ENCODE measurements around the gene PRKAG2. TPM values are rescaled to one million over a fixed set of nuclear protein-coding genes. Genes with fewer than 3 reads are reported as not detected.

The PRKAG2 gene
- polyA plus RNA-seq, 1 of the 3 experiments (the other 2 are of a cell fraction) = 51.6 TPM

GRCh38 chr7:151692721-151693120, 184.2 kb downstream of the PRKAG2 start:
- no peak overlapping the region for H3K4me3 ChIP-seq (ENCODE audit: low read depth in 2 of 2, low read length in 1 of 2)
- POLR2A ChIA-PET = no interaction called here
- H3K36me3 ChIP-seq (replicated peaks in 1 of 2; ENCODE audit: control insufficient read depth in 1 of 2, insufficient read depth in 2 of 2, low read length in 1 of 2) = no peaks in the 10 kb centered on the region
- no peak for DNase-seq
- no peak overlapping the region for H3K9ac ChIP-seq
- TF ChIP-seq FOSL2 (IDR thresholded peaks at IDR 0.05; ENCODE audit: borderline replicate concordance, low read depth) (no peak), YY1 (IDR thresholded peaks at IDR 0.05; ENCODE audit: low read depth) (no peak)
- H2AFZ ChIP-seq (ENCODE audit: low read depth) = no peak overlapping the region
- WGBS (ENCODE audit: low lambda C conversion rate) = 97% methylated on average over 8 of the region's 9 CpGs
- H3K4me2 ChIP-seq = no peak overlapping the region
- no peaks in the 10 kb centered on the region for H3K9me2 ChIP-seq
- CTCF ChIA-PET = interaction anchor here (1.3 to 7.0 kb wide), 2 partner anchors 13 to 90 kb away, joined by 3 to 45 read pairs; no protein-coding TSS in a partner anchor
- no peaks in the 10 kb centered on the region for H3K9me3 ChIP-seq
- H3F3A ChIP-seq (replicated peaks; ENCODE audit: insufficient read depth) = peaks cover 17% of the 10 kb centered on the region
- no peaks in the 10 kb centered on the region for H3K79me2 ChIP-seq (ENCODE audit: insufficient read depth)
- H4K20me1 ChIP-seq (ENCODE audit: insufficient read depth) = no peaks in the 10 kb centered on the region
- H3K4me1 ChIP-seq (ENCODE audit: control insufficient read depth in 1 of 2, insufficient read depth in 2 of 2, low read depth in 1 of 2, low read length in 1 of 2) = peaks cover 22 to 32% of the 10 kb centered on the region in 2 experiments; a peak in 3 of 4 replicates
- no peaks in the 10 kb centered on the region for H3K27me3 ChIP-seq (ENCODE audit: insufficient read depth)
- H3K27ac ChIP-seq (ENCODE audit: low read depth in 2 of 2, low read length in 1 of 2) = no peak overlapping the region

GRCh38 chr7:151691449-151691848, 185.5 kb downstream of the PRKAG2 start:
- Histone ChIP-seq H3K27me3 (ENCODE audit: insufficient read depth) (no peaks in the 10 kb centered on the region), H2AFZ (ENCODE audit: low read depth) (no peak overlapping the region), H3K27ac (ENCODE audit: low read depth in 2 of 2, low read length in 1 of 2) (no peak overlapping the region; a peak in 1 of 4 replicates), H3K4me3 (ENCODE audit: low read depth in 2 of 2, low read length in 1 of 2) (no peak overlapping the region), H3K36me3 (replicated peaks in 1 of 2; ENCODE audit: control insufficient read depth in 1 of 2, insufficient read depth in 2 of 2, low read length in 1 of 2) (no peaks in the 10 kb centered on the region), H3K4me2 (no peak overlapping the region), H3K79me2 (ENCODE audit: insufficient read depth) (no peaks in the 10 kb centered on the region), H3K4me1 (ENCODE audit: control insufficient read depth in 1 of 2, insufficient read depth in 2 of 2, low read depth in 1 of 2, low read length in 1 of 2) (peaks cover 25 to 35% of the 10 kb centered on the region in 2 experiments; a peak in 3 of 4 replicates), H3K9me2 (no peaks in the 10 kb centered on the region), H3K9ac (no peak overlapping the region), H3F3A (replicated peaks; ENCODE audit: insufficient read depth) (peaks cover 17% of the 10 kb centered on the region), H4K20me1 (ENCODE audit: insufficient read depth) (no peaks in the 10 kb centered on the region), H3K9me3 (no peaks in the 10 kb centered on the region)
- POLR2A ChIA-PET = interaction anchor here (0.6 kb wide), 1 partner anchor 14 kb away, joined by 3 read pairs; no protein-coding TSS in a partner anchor
- 59% methylated on average over 2 of the region's 2 CpGs for whole genome bisulfite sequencing (ENCODE audit: low lambda C conversion rate)
- no peak for DNase-seq
- CTCF ChIA-PET = interaction anchor here (0.6 to 1.8 kb wide), 3 partner anchors 66 to 913 kb away, joined by 3 to 7 read pairs (median 3); no protein-coding TSS in a partner anchor
- TF ChIP-seq TAF1 (IDR thresholded peaks at IDR 0.05; ENCODE audit: borderline replicate concordance, low read depth, low read length) (no peak), EZH2phosphoT487 (IDR thresholded peaks at IDR 0.05; ENCODE audit: borderline replicate concordance, low read depth) (no peak), YY1 (IDR thresholded peaks at IDR 0.05; ENCODE audit: low read depth) (no peak), RXRA (IDR thresholded peaks at IDR 0.05; ENCODE audit: borderline replicate concordance, low read depth) (no peak)

GRCh38 chr7:151690606-151691005, 186.3 kb downstream of the PRKAG2 start:
- peak overlapping the region; percentile 21; the same call in 1 of the 2 replicates for H2AFZ ChIP-seq (ENCODE audit: low read depth)
- H4K20me1 ChIP-seq (ENCODE audit: insufficient read depth) = no peaks in the 10 kb centered on the region
- no peak overlapping the region for H3K9ac ChIP-seq
- H3K9me2 ChIP-seq = no peaks in the 10 kb centered on the region
- no peak overlapping the region for H3K4me3 ChIP-seq (ENCODE audit: low read depth in 2 of 2, low read length in 1 of 2)
- peaks cover 17% of the 10 kb centered on the region for H3F3A ChIP-seq (replicated peaks; ENCODE audit: insufficient read depth)
- no peaks in the 10 kb centered on the region for H3K9me3 ChIP-seq
- H3K79me2 ChIP-seq (ENCODE audit: insufficient read depth) = no peaks in the 10 kb centered on the region
- H3K4me2 ChIP-seq = peak overlapping the region; percentile 50
- TF ChIP-seq YY1 (IDR thresholded peaks at IDR 0.05; ENCODE audit: low read depth) (no peak), TEAD4 (IDR thresholded peaks at IDR 0.05; ENCODE audit: borderline replicate concordance, insufficient read depth) (0 out of 2 replicates have a peak, but pooled peaks have one; percentile 56), RXRA (IDR thresholded peaks at IDR 0.05; ENCODE audit: borderline replicate concordance, low read depth) (peak; percentile 23; the same call in 1 of the 2 replicates), PBX3 (IDR thresholded peaks at IDR 0.05) (peak; percentile 86), EP300 (IDR thresholded peaks at IDR 0.05; ENCODE audit: borderline replicate concordance in 1 of 2, low read depth in 1 of 2, low read length in 1 of 2) (peak in 1 of 2 experiments; percentile 80; a peak in 2 of 4 replicates), GATA2 (CRISPR knock-in tag; IDR thresholded peaks at IDR 0.05) (no peak), TAF1 (IDR thresholded peaks at IDR 0.05; ENCODE audit: borderline replicate concordance, low read depth, low read length) (peak; percentile 38; the same call in 1 of the 2 replicates), TCF12 (IDR thresholded peaks at IDR 0.05) (peak; percentile 75), MAX (IDR thresholded peaks at IDR 0.05; ENCODE audit: low read depth) (peak; percentile 48; the same call in 1 of the 2 replicates), FOSL2 (IDR thresholded peaks at IDR 0.05; ENCODE audit: borderline replicate concordance, low read depth) (peak; percentile 88), JUND (IDR thresholded peaks at IDR 0.05) (peak; percentile 84)
- 28% methylated on average over 6 of the region's 6 CpGs for WGBS (ENCODE audit: low lambda C conversion rate)
- H3K27me3 ChIP-seq (ENCODE audit: insufficient read depth) = no peaks in the 10 kb centered on the region
- no peak for DNase-seq
- CTCF ChIA-PET = interaction anchor here (0.8 to 1.8 kb wide), 4 partner anchors 44 to 69 kb away, joined by 3 to 7 read pairs (median 3); no protein-coding TSS in a partner anchor
- peak overlapping the region in 1 of 2 experiments; percentile 52; a peak in 2 of 4 replicates for H3K27ac ChIP-seq (ENCODE audit: low read depth in 2 of 2, low read length in 1 of 2)
- H3K4me1 ChIP-seq (ENCODE audit: control insufficient read depth in 1 of 2, insufficient read depth in 2 of 2, low read depth in 1 of 2, low read length in 1 of 2) = peaks cover 18 to 37% of the 10 kb centered on the region in 2 experiments; a peak in 3 of 4 replicates
- no peaks in the 10 kb centered on the region for H3K36me3 ChIP-seq (replicated peaks in 1 of 2; ENCODE audit: control insufficient read depth in 1 of 2, insufficient read depth in 2 of 2, low read length in 1 of 2)
- POLR2A ChIA-PET = no interaction called here
